GM12892 (cell line): Measurements from ENCODE around the gene ATP7B.

Source experiments
- POLR2A ChIP-seq: IDR thresholded peaks from 2 replicates; pipeline ENCODE4 v1.6.1; 2011; ENCODE audit warnings: low read depth, low read length, control low read depth
- POLR2AphosphoS5 ChIP-seq: IDR thresholded peaks from 2 replicates; pipeline ENCODE4 v1.6.1; 2011; ENCODE audit warnings: low read depth, low read length, control low read depth

GRCh38 chr13:52006523-52007245 is 4.6 kb downstream of the ATP7B start:
- TF ChIP-seq POLR2A (no peak), POLR2AphosphoS5 (no peak)
